ENCODE measurements around the gene PDE7B.
"Not testable (repeated sequence)": the region's sequence is repeated elsewhere in the genome, so short reads cannot be mapped to it uniquely, and the experiment has no call there.

The PDE7B gene

DNA sequence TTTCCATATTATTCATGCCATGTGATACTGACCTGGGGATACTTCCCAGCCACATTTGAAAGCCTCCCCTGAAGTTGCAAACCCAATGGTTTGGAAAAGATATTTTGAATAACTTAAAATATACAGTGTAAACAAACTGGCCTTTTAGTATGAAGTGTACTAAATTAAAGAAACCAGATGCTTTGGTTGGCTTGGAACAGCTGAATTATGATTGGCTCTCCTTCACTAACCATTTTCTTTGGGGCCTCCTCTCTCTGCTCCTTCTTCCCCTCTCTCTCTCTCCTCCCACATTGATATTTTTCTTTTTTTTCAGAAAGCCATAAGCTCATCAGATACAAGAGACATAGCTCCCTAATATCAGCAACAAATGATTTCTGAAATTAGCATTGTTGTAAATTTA, 232.0 kb downstream of the PDE7B start:
- no peak for DNase-seq

GRCh38 chr6:136084403-136084802, 232.9 kb downstream of the PDE7B start:
- no peak for DNase-seq

DNA sequence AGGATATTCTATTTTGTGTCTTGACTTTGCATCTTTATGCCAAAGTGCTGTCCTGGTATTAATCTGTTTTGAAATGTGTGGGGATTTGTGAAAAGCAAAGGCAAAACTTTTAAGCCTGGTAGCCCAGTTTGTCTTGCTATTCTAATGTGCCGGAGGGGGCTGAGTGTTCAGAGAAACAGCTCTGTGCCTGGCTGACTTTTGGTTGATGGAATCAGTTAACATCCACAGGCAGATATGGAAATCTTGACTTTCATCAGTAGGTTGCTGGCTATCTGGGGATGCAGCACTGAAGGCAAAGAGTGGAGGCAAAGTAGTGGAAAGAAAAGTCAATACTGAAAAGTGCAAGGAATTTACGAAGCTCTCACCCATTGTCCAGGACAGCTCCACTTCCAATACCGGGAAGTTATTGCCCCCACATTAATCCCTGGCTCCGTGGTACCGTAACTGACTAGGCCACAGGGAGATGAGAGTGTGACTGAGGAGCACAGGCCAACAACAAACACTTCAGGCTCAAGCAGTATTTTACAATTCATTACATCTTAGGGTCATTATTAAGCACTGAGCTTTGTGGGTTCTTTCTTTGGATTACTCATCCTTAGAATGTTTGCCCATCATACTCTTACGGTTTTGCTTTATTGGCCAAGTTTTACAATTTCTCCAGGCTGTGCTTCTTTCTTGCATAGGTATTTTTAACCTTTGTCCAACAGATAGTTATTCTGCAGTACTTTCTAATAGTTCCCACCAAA, 234.0 kb downstream of the PDE7B start:
- DNase-seq, result no peak

DNA sequence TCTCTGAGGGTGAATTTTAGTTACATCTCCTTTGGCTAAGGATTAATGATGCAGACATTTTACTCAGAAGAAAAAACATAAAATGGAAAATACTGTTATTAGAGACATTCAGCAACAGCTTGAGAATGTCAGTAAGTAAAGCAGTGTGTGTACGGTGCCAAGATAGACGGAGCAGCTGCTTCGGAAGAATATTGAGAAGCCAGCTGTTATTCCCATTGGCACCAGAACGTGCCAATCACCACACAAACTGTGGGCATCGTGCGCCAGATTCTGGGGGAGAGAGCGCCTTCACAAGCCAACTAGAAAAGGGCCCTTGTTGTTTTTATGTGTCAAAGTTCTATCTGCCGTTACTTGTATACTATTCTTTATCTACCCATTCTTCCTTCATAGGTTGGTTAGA, 235.2 kb downstream of the PDE7B start:
- no peak for DNase-seq

GRCh38 chr6:136087986-136088385, 236.5 kb downstream of the PDE7B start:
- DNase-seq, result no peak

DNA sequence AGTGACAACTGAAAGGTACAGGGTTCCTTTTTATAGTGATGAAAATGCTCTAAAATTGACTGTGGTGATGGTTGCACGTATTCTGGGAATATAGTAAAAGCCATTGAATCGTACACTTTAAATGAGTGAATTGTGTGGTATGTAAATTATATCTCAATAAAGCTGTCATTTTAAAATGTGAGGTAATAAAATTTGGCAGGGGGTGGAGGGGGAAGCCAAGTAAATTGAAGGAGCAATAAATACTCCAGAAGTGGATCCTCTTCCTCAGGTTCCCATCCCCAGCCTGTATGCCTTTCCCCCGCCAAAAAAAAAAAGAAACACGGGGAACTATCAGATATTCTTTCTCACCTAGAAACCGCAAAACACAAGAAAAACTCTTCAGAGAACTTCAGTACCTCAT, 237.2 kb downstream of the PDE7B start:
- no peak for DNase-seq

DNA sequence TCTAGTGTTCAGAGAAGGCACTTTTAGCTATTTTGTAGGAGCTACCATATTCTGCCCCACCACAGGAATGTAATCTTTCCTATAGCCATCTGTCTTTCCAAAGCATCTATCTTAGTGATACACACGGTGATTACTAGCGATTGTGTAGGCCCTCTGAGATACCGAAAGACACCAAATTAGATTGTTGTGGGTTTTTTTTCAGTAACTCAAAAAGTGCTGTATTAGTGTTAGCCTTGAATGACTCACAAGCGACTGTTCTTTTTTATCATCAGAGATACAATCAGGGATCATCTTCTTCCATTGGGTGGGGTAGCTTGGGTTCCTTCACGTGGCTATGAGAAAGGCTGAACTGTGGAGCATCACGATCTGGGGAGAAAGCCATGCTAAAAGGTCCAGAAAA, 238.4 kb downstream of the PDE7B start:
- DNase-seq, result no peak

DNA sequence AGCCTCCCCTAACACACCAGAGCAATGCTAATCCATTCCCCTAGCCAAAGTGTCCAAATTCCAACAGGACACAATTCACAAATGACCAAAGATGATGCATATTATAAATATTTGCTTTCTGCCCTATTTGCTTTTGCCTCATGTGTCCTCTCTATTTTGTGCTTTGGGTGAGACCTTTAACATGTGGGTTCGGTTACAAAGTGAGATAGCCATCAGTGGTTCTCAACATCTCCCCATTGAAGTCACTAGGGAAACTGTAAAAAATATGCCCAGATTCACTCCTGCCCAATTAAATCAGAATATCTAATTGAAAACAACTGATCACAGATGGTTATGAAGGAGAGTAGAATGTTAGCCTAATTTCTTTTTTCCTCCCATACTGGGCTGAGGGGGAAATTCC, 239.4 kb downstream of the PDE7B start:
- no peak for DNase-seq

DNA sequence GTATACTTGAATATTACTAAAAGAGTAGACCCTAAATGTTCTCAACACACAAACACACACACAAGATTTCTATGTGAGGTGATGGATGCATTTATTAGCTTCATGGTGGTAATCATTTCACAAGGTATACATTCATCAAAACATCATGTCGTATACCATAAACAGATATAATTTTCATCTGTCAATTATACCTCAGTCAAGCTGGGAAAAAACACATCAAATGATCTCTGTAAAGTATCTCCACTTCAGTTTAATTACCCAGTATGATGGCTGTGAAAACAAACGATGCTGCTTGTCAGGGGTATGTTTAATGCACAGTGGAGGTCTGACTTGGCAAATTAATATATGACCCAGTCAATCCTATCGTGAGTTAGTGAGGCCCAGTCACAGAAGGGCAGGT, 241.4 kb downstream of the PDE7B start:
- DNase-seq, result no peak

GRCh38 chr6:136093835-136094234, 242.3 kb downstream of the PDE7B start:
- DNase-seq, result no peak

DNA sequence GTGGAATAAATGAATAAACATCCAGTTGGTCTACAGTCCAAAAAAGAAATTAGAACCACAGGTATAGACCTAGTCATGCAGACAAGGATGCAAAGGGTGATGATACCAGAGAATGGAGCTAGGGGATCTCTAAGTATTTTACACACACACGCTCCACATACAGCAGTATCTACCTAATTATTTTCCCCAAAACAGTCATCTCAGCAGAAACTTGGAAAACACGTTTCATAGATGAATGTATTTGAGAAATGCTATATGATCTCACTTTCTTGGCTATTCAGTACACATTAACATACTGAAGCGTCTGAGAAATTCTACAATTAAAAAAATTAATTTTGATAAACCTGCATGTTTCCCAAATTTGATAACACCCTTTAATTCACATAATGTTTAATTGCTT, 243.3 kb downstream of the PDE7B start:
- no peak for DNase-seq

DNA sequence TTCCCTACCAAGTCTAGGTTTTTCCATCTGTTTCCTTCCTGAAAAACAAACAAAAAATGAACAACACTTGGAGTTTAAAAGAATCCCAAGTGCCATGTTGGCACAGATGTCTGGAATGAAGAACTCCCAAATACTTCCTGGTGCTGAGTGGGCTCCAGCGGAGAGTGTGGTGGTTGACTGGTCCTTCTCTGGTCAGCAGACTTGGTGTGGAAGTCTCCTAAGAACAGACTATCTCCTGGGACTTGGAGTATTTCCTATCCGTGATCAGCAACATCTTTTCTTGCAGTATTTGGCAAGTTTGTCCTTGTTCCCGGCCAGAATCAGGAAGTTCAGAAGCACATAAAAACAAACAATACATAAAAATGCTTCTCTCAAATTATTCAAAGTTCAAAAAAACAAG, 244.5 kb downstream of the PDE7B start:
- DNase-seq, result no peak

DNA sequence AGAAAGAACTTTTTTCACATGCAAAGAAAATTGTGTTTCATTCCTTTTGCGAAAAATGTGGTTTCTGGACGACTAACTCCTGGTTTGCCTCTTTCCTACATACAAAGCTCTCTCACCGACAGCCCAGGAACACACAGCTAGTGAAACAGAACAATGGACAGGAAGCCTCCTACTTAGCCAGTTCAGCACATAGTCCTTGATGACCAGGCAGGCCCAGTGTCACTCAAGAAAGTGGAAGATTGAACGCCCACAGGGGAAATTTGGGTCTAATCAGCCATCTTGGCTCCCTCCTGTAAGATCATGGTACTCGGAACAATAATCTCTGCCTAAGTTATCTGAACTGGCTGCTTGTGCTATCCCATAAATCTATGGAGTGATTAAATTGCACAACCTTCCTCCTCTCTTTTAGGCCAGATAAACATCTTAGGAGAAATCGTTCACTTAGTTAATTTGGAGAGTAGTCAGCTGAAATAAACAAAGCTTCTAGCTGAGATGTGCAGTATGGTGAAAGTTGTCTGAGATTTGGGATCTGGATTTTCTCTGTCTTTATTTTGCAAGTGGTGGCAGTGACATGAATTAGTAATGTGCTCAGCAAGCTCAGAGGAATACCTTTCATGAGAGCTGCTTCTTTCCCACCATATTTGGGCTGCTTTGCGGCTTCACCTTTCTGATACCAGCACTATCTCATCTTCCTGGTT, 251.6 kb downstream of the PDE7B start:
- no peak for DNase-seq

- no peak for DNase-seq
Observed at GRCh38 chr6:136103763-136104311, 252.3 kb downstream of the PDE7B start.

GRCh38 chr6:136104556-136104955, 253.1 kb downstream of the PDE7B start:
- no peak for DNase-seq

- not testable (repeated sequence) for DNase-seq
Observed at GRCh38 chr6:136105797-136106196, 254.3 kb downstream of the PDE7B start.

DNA sequence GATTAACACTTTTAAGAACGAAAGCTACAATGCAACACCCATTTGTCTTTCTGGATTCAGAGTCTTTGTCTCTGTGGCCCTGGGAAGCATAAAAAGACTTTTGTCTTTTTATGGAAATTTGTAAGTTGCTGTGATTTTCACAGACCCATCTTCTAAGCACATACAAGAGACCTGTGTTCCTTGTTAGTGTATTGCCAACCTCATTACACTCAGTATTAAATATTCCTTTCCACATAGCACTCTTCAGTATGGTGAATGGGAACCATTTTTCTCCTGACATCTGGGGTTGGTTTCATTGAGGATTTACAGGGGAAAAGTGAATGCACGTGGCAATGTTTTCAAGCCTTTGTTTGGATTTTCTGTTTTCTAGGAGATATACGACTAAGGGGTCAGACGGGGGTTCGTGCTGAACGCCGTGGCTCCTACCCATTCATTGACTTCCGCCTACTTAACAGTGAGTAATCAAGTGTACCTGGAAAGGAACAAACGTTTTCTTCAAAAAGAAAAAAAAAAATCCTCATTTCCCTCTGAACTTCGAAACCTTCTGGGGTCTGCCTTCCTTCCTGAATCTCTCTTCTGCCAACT, 257.0 kb downstream of the PDE7B start:
- no peak for DNase-seq

GRCh38 chr6:136111831-136112230, 260.3 kb downstream of the PDE7B start:
- no peak for DNase-seq

GRCh38 chr6:136112262-136112661, 260.8 kb downstream of the PDE7B start:
- DNase-seq, result no peak

DNA sequence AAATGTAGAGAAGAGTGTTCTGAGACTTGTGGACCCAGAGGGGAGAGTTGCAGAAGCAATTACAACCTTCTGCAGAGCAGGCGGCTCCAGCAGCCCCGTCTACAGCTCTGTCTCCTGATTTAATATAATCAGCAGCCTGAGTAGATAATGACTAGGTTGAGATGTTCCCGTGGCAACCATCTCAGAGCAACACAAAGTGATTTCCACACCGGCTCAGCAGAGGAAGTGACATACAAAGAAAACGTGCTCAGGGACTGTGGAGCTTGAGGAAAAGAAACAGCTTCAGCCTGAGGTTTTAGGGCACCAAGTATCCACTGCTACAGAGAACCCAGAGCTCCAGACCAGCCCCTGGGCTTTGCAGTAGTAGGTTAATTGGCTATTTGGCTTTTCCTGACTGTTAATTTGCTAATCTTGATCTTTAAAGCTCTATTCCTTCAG, 262.3 kb downstream of the PDE7B start:
- peak; percentile 97 for DNase-seq

GRCh38 chr6:136114661-136115060, 263.2 kb downstream of the PDE7B start:
- peak; percentile 60 for DNase-seq

GRCh38 chr6:136115941-136116340, 264.4 kb downstream of the PDE7B start:
- no peak for DNase-seq

DNA sequence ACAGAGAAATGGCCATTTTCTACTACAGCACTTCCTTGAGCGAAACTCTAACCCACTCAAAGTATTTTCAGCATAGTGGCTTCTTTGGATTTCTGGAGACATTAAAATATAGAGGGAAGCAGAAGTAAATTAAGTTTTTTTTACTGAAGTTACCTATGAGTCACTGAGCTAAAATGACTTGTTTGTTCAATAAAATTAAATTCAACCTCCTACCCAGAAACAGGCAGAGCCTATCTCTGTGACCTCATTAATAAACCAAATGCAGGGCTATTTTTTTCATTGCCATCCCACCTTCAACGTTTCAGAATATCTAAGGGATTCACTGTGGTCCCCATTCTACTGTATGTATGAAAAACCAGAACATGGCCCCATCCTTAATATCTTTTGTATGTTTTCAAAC, 265.6 kb downstream of the PDE7B start:
- no peak for DNase-seq

GRCh38 chr6:136118787-136119186, 267.3 kb downstream of the PDE7B start:
- DNase-seq, result no peak
